Neuronal stem cell (in vitro differentiated cells): ENCODE results near the gene CD81.

Source experiments
- DNase-seq: peaks from one replicate; pipeline ENCODE4 v3.0.0-alpha.2; 2013; ENCODE audit warnings: low spot score
- H2AFZ ChIP-seq: one replicate; pipeline ENCODE4 v1.6.1; 2013; ENCODE audit warnings: mild to moderate bottlenecking, low read length, inconsistent platforms
- H2AK5ac ChIP-seq: 2 replicates; pipeline ENCODE4 v1.6.1; 2013; ENCODE audit warnings: low read depth, mild to moderate bottlenecking, inconsistent platforms, low read length, moderate library complexity, mixed read lengths
- H2BK120ac ChIP-seq: 2 replicates; pipeline ENCODE4 v1.6.1; 2013; ENCODE audit warnings: low read depth, mild to moderate bottlenecking, inconsistent platforms, low read length, moderate library complexity, mixed read lengths
- H2BK12ac ChIP-seq: one replicate; pipeline ENCODE4 v1.6.1; 2013; ENCODE audit warnings: low read length, inconsistent platforms
- H2BK15ac ChIP-seq: 2 replicates; pipeline ENCODE4 v1.6.1; 2013; ENCODE audit warnings: mild to moderate bottlenecking, low read length, inconsistent platforms, mixed read lengths
- H2BK5ac ChIP-seq: one replicate; pipeline ENCODE4 v1.6.1; 2013; ENCODE audit warnings: inconsistent platforms, mild to moderate bottlenecking, low read length, moderate library complexity
- H3K14ac ChIP-seq: one replicate; pipeline ENCODE4 v1.6.1; 2013; ENCODE audit warnings: low read length, inconsistent platforms
- H3K18ac ChIP-seq: 2 replicates; pipeline ENCODE4 v1.6.1; 2013; ENCODE audit warnings: low read length, inconsistent platforms
- H3K23ac ChIP-seq: 2 replicates; pipeline ENCODE4 v1.6.1; 2013; ENCODE audit warnings: low read depth, mild to moderate bottlenecking, mixed read lengths, low read length, inconsistent platforms; ENCODE audit not compliant: poor library complexity
- H3K27ac ChIP-seq: replicated peaks from 3 replicates; pipeline ENCODE4 v1.5.1; 2013; ENCODE audit warnings: low read length, inconsistent platforms
- H3K27me3 ChIP-seq, 3 experiments: 2 replicates each; pipeline ENCODE4 v1.6.1; 2013; ENCODE audit warnings: low read length in 3 of 3, mild to moderate bottlenecking in 2 of 3, inconsistent platforms in 1 of 3, low read depth in 1 of 3, mixed read lengths in 1 of 3, moderate library complexity in 1 of 3; ENCODE audit not compliant: control insufficient read depth in 3 of 3, insufficient read depth in 3 of 3
- H3K36me3 ChIP-seq, 2 donors: replicated peaks in 1 of 2; 2 replicates each; pipeline ENCODE4 v1.6.1; 2013; ENCODE audit warnings: low read length in 2 of 2; ENCODE audit not compliant: control insufficient read depth in 2 of 2, insufficient read depth in 2 of 2
- H3K4ac ChIP-seq: 2 replicates; pipeline ENCODE4 v1.6.1; 2013; ENCODE audit warnings: inconsistent platforms, mild to moderate bottlenecking, low read length, moderate library complexity
- H3K4me1 ChIP-seq, 2 donors: 1 replicate in 1 of 2; 2 replicates in 1 of 2; pipeline ENCODE4 v1.6.1; 2013; ENCODE audit warnings: low read length in 2 of 2, low read depth in 1 of 2; ENCODE audit not compliant: control insufficient read depth in 2 of 2, insufficient read depth in 1 of 2
- H3K4me2 ChIP-seq: one replicate; pipeline ENCODE4 v1.6.1; 2013; ENCODE audit warnings: mild to moderate bottlenecking, low read length, inconsistent platforms; ENCODE audit not compliant: insufficient read depth, poor library complexity, severe bottlenecking
- H3K4me3 ChIP-seq, 2 donors: 2 replicates each; pipeline ENCODE4 v1.5.1; 2013; ENCODE audit warnings: low read length in 2 of 2, mild to moderate bottlenecking in 2 of 2, inconsistent platforms in 1 of 2, moderate library complexity in 1 of 2
- H3K79me1 ChIP-seq: one replicate; pipeline ENCODE4 v1.6.1; 2013; ENCODE audit warnings: low read depth, mild to moderate bottlenecking, inconsistent platforms, low read length, moderate library complexity
- H3K9ac ChIP-seq: one replicate; pipeline ENCODE4 v1.6.1; 2013; ENCODE audit warnings: mild to moderate bottlenecking, low read depth, low read length, inconsistent platforms; ENCODE audit not compliant: poor library complexity
- H3K9me3 ChIP-seq, 2 donors: replicated peaks in 1 of 2; 2 replicates each; pipeline versions ENCODE3 to v1.6.1; 2013; ENCODE audit warnings: low read length in 2 of 2, mild to moderate bottlenecking in 2 of 2, inconsistent platforms in 1 of 2, low read depth in 1 of 2, mixed read lengths in 1 of 2, moderate library complexity in 1 of 2; ENCODE audit not compliant: control insufficient read depth in 2 of 2, insufficient read depth in 1 of 2
- H4K8ac ChIP-seq: one replicate; pipeline ENCODE4 v1.6.1; 2013; ENCODE audit warnings: low read depth, mild to moderate bottlenecking, inconsistent platforms, low read length, moderate library complexity
- H4K91ac ChIP-seq: one replicate; pipeline ENCODE4 v1.6.1; 2013; ENCODE audit warnings: low read length, low read depth, mild to moderate bottlenecking, inconsistent platforms; ENCODE audit not compliant: poor library complexity
- WGBS, 2 donors: extraction: QIAGEN DNeasy Blood & Tissue Kit; methylation state at CpG; one replicate each; pipeline ENCODE4 v1.1.7; 2013; ENCODE audit warnings: missing lambda C conversion rate in 2 of 2, mixed read lengths in 1 of 2; ENCODE audit not compliant: insufficient read length in 2 of 2, insufficient replicate concordance in 1 of 2; ENCODE audit errors: extremely low coverage in 2 of 2; 5-methylcytosine and 5-hydroxymethylcytosine counted together

Gene CD81

DNA sequence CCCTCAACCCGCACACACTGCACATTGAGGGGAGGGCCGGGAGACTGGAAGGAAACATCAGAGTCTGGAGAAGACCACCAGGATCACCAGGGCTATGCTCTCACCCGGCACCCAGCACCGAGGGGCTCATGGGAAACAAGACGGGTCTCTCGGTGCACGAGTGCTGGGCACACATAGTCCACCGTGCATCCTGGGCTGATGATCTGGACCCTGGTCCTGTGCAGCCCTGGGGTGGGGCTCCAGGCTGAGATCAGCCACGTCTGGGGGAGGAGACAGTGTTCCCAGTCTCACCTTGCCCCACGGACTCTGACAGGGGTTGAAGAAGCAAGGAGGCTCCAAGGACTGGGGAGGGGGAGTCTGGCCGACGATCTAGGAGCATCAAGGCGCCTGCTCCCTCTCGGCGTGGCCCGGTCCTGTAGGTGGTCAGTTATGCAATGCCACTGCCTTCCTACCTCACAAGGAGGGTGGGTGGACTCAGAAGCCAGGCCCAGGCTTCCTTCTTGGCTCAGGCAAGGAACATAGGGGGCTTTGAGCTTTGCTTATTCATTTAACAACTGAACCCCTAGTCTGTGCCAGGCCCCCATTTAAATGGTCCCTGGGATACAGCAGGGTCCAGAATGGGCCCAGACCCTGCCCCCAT is 11.4 kb upstream of the CD81 start:
- WGBS, 2 donors = no CpG with 5 or more reads among the region's 16 CpGs

DNA sequence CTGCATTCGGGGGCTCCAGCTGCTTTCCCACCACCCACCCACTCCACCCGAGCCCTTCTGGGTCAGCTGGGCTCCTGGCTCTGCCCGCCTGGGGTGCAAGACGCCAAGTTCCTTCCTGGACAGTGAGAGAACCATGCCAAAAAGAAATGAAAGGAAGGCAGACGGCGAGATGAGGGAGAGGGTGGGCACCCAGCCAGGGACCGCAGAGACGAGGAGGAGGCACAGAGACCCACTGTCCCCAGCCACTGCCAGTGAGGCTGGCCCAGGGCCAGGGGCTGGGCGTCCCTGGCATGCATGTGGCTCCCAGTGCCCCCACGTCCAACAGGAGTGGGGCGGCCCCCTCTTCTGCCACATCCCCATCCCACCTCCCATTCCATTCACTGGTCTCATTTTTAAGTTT is 10.8 kb upstream of the CD81 start:
- Histone ChIP-seq H3K4me3 (no peak overlapping the region), H2BK12ac (no peak overlapping the region), H3K14ac (no peak overlapping the region), H2BK120ac (peak overlapping the region; percentile 54), H2BK15ac (no peak overlapping the region), H2AFZ (no peak overlapping the region), H3K9ac (no peak overlapping the region), H3K18ac (peak overlapping the region; percentile 78), H3K36me3 (no peaks in the 10 kb centered on the region), H3K27ac (no peak overlapping the region), H3K79me1 (no peaks in the 10 kb centered on the region), H3K4ac (no peak overlapping the region), H2BK5ac (no peak overlapping the region), H2AK5ac (peak overlapping the region; percentile 59), H3K4me1 (no peaks in the 10 kb centered on the region), H4K8ac (no peak overlapping the region), H4K91ac (no peak overlapping the region), H3K27me3 (no peaks in the 10 kb centered on the region), H3K23ac (no peak overlapping the region), H3K9me3 (no peaks in the 10 kb centered on the region), H3K4me2 (no peak overlapping the region)
- DNase-seq = no peak
- WGBS, 2 donors = no CpG with 5 or more reads among the region's 11 CpGs

More for the DNA sequence above, 11.4 kb upstream of the CD81 start:
- Histone ChIP-seq H3K4me2 (no peak overlapping the region), H2AFZ (no peak overlapping the region), H3K4me3 (no peak overlapping the region), H3K36me3 (no peaks in the 10 kb centered on the region), H2BK120ac (peak overlapping the region; percentile 54), H3K9me3 (no peaks in the 10 kb centered on the region), H3K9ac (no peak overlapping the region), H3K14ac (no peak overlapping the region), H4K91ac (no peak overlapping the region), H4K8ac (no peak overlapping the region), H3K79me1 (no peaks in the 10 kb centered on the region), H3K27ac (no peak overlapping the region), H2AK5ac (peak overlapping the region; percentile 59), H2BK15ac (peak overlapping the region; percentile 30), H3K4me1 (no peaks in the 10 kb centered on the region), H2BK12ac (no peak overlapping the region), H3K4ac (no peak overlapping the region), H3K23ac (no peak overlapping the region), H3K27me3 (no peaks in the 10 kb centered on the region), H2BK5ac (no peak overlapping the region), H3K18ac (peak overlapping the region; percentile 78)
- no peak for DNase-seq

DNA sequence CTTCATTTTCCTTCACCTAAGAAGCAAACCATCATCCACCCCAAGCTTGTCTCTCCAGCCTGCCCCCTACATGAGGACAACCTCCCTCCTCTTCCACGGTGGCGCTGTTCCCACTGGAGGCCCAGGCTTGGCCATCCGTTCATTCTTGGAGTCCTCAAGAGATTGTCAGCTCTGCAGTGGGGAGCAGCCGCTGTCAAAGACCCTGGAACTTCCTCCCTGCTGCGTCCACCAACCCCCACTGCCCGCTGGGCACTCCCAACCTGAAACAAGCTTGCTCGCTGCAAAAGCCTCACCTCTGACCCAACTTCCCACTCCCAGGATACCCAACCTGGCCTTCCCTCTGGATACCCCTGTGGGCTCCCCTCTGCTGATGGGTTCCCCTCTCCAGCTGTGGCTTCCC is 10.4 kb upstream of the CD81 start:
- H2AFZ ChIP-seq = no peak overlapping the region
- no peaks in the 10 kb centered on the region for H3K27me3 ChIP-seq
- H4K8ac ChIP-seq = no peak overlapping the region
- no peaks in the 10 kb centered on the region for H3K36me3 ChIP-seq
- H3K79me1 ChIP-seq = no peaks in the 10 kb centered on the region
- no peak overlapping the region for H2BK15ac ChIP-seq
- H3K4me1 ChIP-seq = no peaks in the 10 kb centered on the region
- H3K27ac ChIP-seq = no peak overlapping the region
- no peak overlapping the region for H3K9ac ChIP-seq
- no peak for DNase-seq
- no peak overlapping the region for H3K18ac ChIP-seq
- no peak overlapping the region for H2BK5ac ChIP-seq
- H3K4me2 ChIP-seq = no peak overlapping the region
- H2AK5ac ChIP-seq = peak overlapping the region; percentile 58
- no peak overlapping the region for H3K4me3 ChIP-seq
- no peaks in the 10 kb centered on the region for H3K9me3 ChIP-seq
- no peak overlapping the region for H2BK12ac ChIP-seq
- no peak overlapping the region for H2BK120ac ChIP-seq
- no peak overlapping the region for H3K14ac ChIP-seq
- H3K23ac ChIP-seq = no peak overlapping the region
- no CpG with 5 or more reads among the region's 7 CpGs for WGBS, 2 donors
- no peak overlapping the region for H3K4ac ChIP-seq
- H4K91ac ChIP-seq = no peak overlapping the region

DNA sequence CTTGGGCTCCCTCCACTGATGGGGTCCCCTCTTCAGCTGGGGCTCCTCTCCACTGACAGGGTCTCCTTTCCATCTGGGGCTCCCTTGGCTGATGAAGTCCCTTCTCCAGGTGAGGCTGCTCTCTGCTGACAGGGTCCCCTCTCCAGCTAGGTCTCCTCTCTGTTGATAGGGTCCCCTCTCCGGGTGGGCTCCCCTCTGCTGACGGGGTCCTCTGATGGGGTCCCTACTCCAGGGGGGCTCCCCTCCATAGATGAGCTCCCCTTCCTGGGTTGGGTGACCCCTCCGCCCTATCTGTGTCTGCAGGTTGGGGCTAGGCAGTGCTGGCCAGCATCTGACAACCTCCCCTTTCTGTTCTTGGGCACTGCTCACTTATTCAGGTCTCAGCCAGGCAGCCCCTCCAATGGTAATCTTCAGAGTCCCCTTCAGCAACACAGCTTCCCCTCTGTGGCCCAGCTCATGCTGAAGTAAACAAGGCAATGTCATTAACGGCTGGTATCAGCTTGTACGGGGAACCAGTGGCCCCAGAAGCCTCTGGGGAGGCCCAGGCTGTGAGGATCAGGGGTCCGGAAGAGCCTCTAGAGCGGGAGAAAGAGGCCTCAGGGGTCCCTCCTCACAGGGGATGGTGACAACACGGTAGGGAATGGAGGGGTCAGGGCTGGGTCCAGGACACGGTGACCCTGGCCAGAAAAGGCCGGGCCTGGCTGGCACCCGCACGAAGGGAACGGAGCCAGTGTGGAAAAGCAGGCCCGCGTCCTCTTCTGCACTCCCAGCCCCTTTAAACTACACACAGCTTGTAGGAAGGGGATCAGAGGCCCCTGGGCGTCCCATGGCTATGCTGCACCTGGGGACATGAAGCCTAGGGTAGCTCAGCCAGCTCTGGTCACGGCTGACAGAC is 9.6 kb upstream of the CD81 start:
- Histone ChIP-seq H3K4me1 (no peaks in the 10 kb centered on the region), H4K8ac (no peak overlapping the region), H2BK5ac (no peak overlapping the region), H3K4ac (peak overlapping the region; percentile 7), H3K9ac (no peak overlapping the region), H3K18ac (peak overlapping the region; percentile 53), H2BK120ac (no peak overlapping the region), H3K27ac (no peak overlapping the region), H2AFZ (no peak overlapping the region), H4K91ac (no peak overlapping the region), H3K14ac (peak overlapping the region; percentile 49), H2AK5ac (peak overlapping the region; percentile 58), H3K27me3 (no peaks in the 10 kb centered on the region), H3K79me1 (no peaks in the 10 kb centered on the region), H3K4me3 (no peak overlapping the region), H3K4me2 (no peak overlapping the region), H3K23ac (peak overlapping the region; percentile 34), H3K9me3 (no peaks in the 10 kb centered on the region), H2BK15ac (peak overlapping the region; percentile 76), H2BK12ac (no peak overlapping the region), H3K36me3 (no peaks in the 10 kb centered on the region)
- DNase-seq = no peak
- no CpG with 5 or more reads among the region's 17 CpGs for WGBS, 2 donors
